ENCODE results near the gene TREH. TPM values are rescaled to one million over a fixed set of nuclear protein-coding genes. Genes with fewer than 3 reads are reported as not detected.
A peak's percentile ranks its signal among the peaks of the same experiment; 100 is the strongest.

The TREH gene
- total and polyA plus RNA-seq, 2 of the 8 experiments (the other 6 are each of a cell fraction or from before 2014, with no cell fraction given): 0.03 TPM; not detected in 1

DNA sequence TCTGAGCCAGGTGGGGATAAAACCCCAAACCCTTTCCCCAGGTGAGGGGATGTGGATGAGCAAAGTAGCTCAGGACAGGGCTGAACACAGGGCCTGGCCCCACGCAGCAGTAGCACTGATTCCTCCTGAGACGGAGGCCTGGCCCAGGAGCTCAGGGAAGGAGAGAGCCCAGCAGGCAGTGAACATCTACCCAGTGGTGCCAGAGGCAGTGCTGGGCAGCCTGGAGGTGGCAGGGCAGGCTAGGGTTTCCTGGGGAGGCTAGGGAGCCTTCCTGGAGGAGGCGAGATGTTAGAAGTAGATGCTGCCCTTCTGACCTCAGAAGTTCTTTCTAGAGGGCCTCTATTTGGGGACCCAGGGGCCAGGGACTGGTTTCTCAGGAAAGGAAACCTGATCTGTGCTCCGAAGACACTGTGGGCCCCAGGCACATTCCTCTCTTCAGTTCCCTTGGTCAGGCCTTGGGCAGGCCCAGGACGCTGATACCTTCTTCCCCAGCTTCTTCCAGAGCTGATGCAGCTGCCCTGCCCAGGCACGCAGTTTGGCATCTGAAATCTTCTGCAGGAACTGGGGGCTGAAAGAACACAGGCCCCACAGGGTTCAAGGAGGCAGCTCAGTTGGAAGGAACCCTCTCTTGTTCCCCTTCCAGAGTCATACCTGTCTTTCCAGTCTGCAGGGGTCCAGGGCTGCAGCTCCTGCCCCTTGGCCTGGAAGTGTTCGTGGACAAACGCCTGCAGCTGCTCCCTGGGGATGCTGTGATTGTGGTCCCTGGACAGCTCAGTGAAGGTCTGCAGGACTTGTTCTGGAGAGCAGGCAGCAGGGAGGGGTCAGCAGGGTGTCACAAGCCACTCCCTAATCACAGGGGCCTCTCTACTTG lies 16.8 kb downstream of the TREH start:
- Histone ChIP-seq H3K18ac (ENCODE audit: extremely low read depth, low read length) (no peak overlapping the region), H3K79me2 (ENCODE audit: control insufficient read depth in 1 of 2, insufficient read depth in 2 of 2, low read length in 2 of 2) (no peaks in the 10 kb centered on the region), H3K9me3 (ENCODE audit: insufficient read depth in 2 of 2, low read depth in 1 of 2, low read length in 1 of 2) (no peaks in the 10 kb centered on the region), H2BK120ac (replicated peaks; ENCODE audit: low read depth, low read length) (no peak overlapping the region), H3K4me2 (ENCODE audit: insufficient read depth in 1 of 2, low read depth in 2 of 2, low read length in 2 of 2) (no peak overlapping the region; a peak in 1 of 4 replicates), H4K8ac (ENCODE audit: extremely low read depth, insufficient read depth, low read length) (no peak overlapping the region; the same call in 1 of the 2 replicates), H3K4me3 (ENCODE audit: extremely low read depth in 1 of 4, insufficient read depth in 2 of 4, low read depth in 3 of 4, low read length in 4 of 4) (no peak overlapping the region), H2AFZ (ENCODE audit: low read length) (no peak overlapping the region), H2BK12ac (ENCODE audit: low read depth, low read length) (0 out of 2 replicates have a peak overlapping the region, but pooled peaks have one; percentile 7), H3K27ac (ENCODE audit: low read depth, low read length) (no peak overlapping the region), H4K20me1 (replicated peaks in 1 of 2; ENCODE audit: control insufficient read depth in 1 of 2, insufficient read depth in 2 of 2, low read length in 2 of 2) (peaks cover 0 to 4% of the 10 kb centered on the region in 2 experiments), H3K23me2 (ENCODE audit: low read depth, low read length) (no peaks in the 10 kb centered on the region; the same call in 1 of the 2 replicates), H4K5ac (ENCODE audit: insufficient read length, low read depth, low read length) (no peak overlapping the region), H3K56ac (replicated peaks; ENCODE audit: insufficient read length, low read depth, low read length) (no peak overlapping the region), H3K4ac (replicated peaks; ENCODE audit: insufficient read length, low read depth, low read length) (no peak overlapping the region), H2BK5ac (ENCODE audit: low read depth, low read length) (no peak overlapping the region), H3K23ac (ENCODE audit: insufficient read length) (no peak overlapping the region), H3K79me1 (ENCODE audit: low read depth, low read length) (no peaks in the 10 kb centered on the region), H2BK15ac (ENCODE audit: low read length) (no peak overlapping the region), H3K27me3 (replicated peaks in 1 of 4; ENCODE audit: control insufficient read depth in 3 of 4, extremely low read depth in 1 of 4, insufficient read depth in 3 of 4, low read length in 3 of 4) (no peaks in the 10 kb centered on the region), H3K14ac (ENCODE audit: insufficient read length) (no peak overlapping the region), H3K4me1 (replicated peaks in 1 of 4; ENCODE audit: control insufficient read depth in 3 of 4, insufficient read depth in 4 of 4, low read length in 3 of 4) (peaks cover 0 to 27% (median 22%) of the 10 kb centered on the region in 4 experiments; a peak in 6 of 7 replicates), H3K36me3 (ENCODE audit: control insufficient read depth in 2 of 4, insufficient read depth in 4 of 4, low read length in 3 of 4) (no peaks in the 10 kb centered on the region), H2AK5ac (ENCODE audit: low read depth, low read length) (no peak overlapping the region), H3K9ac (replicated peaks in 1 of 4; ENCODE audit: extremely low read depth in 1 of 4, low read depth in 3 of 4, low read length in 3 of 4) (no peak overlapping the region), H2BK20ac (ENCODE audit: low read length) (no peak overlapping the region), H4K91ac (replicated peaks; ENCODE audit: insufficient read length, low read length) (no peak overlapping the region)
- CTCF ChIA-PET (ENCODE audit: partially characterized antibody): interaction anchor here (0.7 to 8.5 kb wide), 14 partner anchors 8 to 304 kb away, joined by 3 to 89 read pairs (median 6); no protein-coding TSS in a partner anchor
- POLR2A ChIA-PET (ENCODE audit: partially characterized antibody): interaction anchor here (0.9 to 16.1 kb wide), 7 partner anchors 11 to 335 kb away, joined by 3 to 271 read pairs (median 4); no protein-coding TSS in a partner anchor
- DNase-seq (ENCODE audit: low read depth in 1 of 2, low spot score in 2 of 2) (no peak), FAIRE-seq (no peak)
- WGBS, 2 experiments (ENCODE audit: extremely low coverage in 1 of 2, insufficient coverage in 1 of 2, insufficient read length in 1 of 2, insufficient replicate concordance in 2 of 2, low coverage in 1 of 2, low lambda C conversion rate in 2 of 2, missing lambda C conversion rate in 1 of 2): 88% methylated on average over 8 of the region's 8 CpGs; no CpG with 5 or more reads in 1 of the 2 experiments
